Mucosa of rectum (tissue), 2 donors: ENCODE measurements around the gene GRIN2A.

ENCODE experiments used
- H3K27ac ChIP-seq, 2 donors: one replicate each; pipeline ENCODE4 v1.7.0; 2013; ENCODE audit warnings: inconsistent platforms in 2 of 2, low read depth in 2 of 2, low read length in 2 of 2
- H3K27me3 ChIP-seq, 2 donors: one replicate each; pipeline ENCODE4 v1.7.0; 2013; ENCODE audit warnings: low read length in 2 of 2; ENCODE audit not compliant: control insufficient read depth in 2 of 2, insufficient read depth in 2 of 2
- H3K36me3 ChIP-seq, 2 donors: one replicate each; pipeline ENCODE4 v1.7.0; 2013; ENCODE audit warnings: low read length in 2 of 2; ENCODE audit not compliant: control insufficient read depth in 2 of 2, insufficient read depth in 2 of 2
- H3K4me1 ChIP-seq, 2 donors: one replicate each; pipeline ENCODE4 v1.7.0; 2013; ENCODE audit warnings: low read length in 2 of 2, mild to moderate bottlenecking in 1 of 2; ENCODE audit not compliant: control insufficient read depth in 2 of 2, insufficient read depth in 2 of 2
- H3K4me3 ChIP-seq, 2 donors: one replicate each; pipeline ENCODE4 v1.7.0; 2013; ENCODE audit warnings: low read length in 2 of 2
- H3K9ac ChIP-seq, 2 donors: one replicate each; pipeline ENCODE4 v1.7.0; 2013; ENCODE audit warnings: low read length in 2 of 2, low read depth in 1 of 2, mild to moderate bottlenecking in 1 of 2
- H3K9me3 ChIP-seq, 2 donors: one replicate each; pipeline ENCODE4 v1.7.0; 2013; ENCODE audit warnings: low read length in 2 of 2; ENCODE audit not compliant: control insufficient read depth in 2 of 2
- donor health status: healthy.
- donor health status: Normal muscosa, but diverticular disease.

The GRIN2A gene

DNA sequence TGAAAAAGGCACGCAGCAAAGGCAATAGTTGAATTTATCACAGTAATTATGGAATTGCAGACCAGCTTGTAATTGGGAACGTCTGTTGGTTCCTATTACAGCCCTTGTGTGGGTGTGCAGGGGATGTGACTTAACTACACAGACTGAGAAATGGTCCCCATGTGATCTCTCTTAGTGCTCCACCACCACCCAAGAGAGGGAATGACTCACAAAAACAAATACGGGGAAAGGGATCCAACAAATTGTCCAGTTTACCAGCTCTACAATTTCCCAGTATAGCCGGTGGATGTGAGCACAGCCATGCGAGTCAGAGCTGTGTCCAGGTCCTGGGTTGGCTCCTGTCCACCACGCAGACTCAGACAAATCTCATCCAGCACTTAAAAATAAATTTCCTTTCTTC, 337.9 kb downstream of the GRIN2A start:
- Histone ChIP-seq H3K4me3 (no peak overlapping the region), H3K9ac (no peak overlapping the region), H3K27ac (no peak overlapping the region), H3K36me3 (no peaks in the 10 kb centered on the region), H3K9me3 (no peaks in the 10 kb centered on the region), H3K4me1 (no peaks in the 10 kb centered on the region), H3K27me3 (no peaks in the 10 kb centered on the region)

DNA sequence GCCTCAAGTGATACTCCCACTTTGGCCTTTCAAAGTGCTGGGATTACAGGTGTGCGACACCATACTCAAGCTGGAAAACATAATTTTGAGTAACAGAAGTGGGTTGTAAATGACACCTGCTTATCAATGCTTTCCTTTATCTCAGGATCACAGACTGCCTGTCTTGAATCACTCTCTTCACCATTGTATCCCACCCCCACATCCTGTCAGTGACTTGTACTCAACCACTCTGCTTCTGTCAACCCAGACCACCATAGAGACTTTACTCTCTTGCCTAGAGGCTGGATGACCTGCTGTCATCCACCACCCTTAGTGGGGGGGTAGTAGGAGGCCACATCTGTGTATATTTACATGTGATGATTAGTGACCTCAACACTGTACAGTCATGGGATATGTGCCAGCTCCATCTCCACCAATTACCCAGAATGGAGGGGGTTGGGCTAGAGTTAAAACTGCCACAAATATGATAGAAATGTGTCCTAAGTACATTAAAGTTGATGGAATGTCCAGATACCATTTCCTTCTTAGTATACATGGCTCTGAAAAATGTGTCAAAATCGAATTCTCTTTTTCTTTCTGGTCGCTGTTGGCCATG, 338.7 kb downstream of the GRIN2A start:
- no peak overlapping the region for H3K27ac ChIP-seq
- H3K27me3 ChIP-seq, result no peaks in the 10 kb centered on the region
- H3K36me3 ChIP-seq, result no peaks in the 10 kb centered on the region
- no peak overlapping the region for H3K4me3 ChIP-seq
- no peak overlapping the region for H3K9ac ChIP-seq
- no peaks in the 10 kb centered on the region for H3K4me1 ChIP-seq
- no peaks in the 10 kb centered on the region for H3K9me3 ChIP-seq

DNA sequence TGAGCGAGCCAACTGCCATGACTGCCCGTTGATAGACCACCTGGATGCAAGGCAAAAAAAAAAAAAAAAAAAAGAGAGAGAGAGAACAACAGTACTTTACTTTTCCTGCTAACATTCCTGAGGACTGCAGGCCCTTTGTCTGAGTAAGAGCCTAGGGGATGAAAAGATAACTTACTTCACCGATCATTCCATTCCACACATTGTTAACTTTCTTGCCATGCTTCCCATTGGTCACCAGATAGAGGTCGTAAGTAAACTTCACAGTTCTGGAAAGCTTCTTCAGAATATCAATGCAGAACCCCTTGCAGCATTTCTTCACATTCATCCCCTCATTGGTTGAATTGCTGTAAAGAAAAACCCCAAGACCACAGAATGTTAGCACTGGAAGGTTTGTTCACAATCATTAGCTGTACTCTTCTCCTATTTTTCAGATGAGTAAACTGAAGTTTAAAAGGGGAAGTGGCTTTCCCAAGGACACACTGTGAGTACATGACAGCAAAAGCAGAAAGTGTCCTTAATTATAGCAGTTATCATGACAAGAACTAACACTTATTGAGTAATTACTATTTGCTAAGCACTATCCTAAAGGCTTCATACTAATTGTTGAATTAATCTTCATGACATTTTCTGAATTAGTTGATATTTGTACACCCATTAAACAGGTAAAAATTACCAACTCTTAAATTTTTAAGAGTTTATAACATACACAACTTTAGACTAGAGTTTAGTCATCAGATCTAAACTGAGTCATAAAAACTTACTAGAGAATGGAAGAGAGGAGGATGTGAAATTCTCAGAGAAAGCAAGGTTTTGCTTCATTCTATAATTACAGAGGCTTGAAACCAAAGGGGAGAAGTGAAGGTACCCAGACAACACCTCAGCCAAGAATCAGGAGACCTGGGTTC, 341.2 kb downstream of the GRIN2A start:
- Histone ChIP-seq H3K9me3 (no peaks in the 10 kb centered on the region), H3K4me3 (no peak overlapping the region), H3K27me3 (no peaks in the 10 kb centered on the region), H3K9ac (no peak overlapping the region), H3K36me3 (no peaks in the 10 kb centered on the region), H3K27ac (no peak overlapping the region), H3K4me1 (no peaks in the 10 kb centered on the region)

- no peaks in the 10 kb centered on the region for H3K36me3 ChIP-seq
- H3K9me3 ChIP-seq, result no peaks in the 10 kb centered on the region
- H3K4me1 ChIP-seq, result no peaks in the 10 kb centered on the region
- H3K27me3 ChIP-seq, result no peaks in the 10 kb centered on the region
- H3K9ac ChIP-seq, result no peak overlapping the region
- no peak overlapping the region for H3K4me3 ChIP-seq
- no peak overlapping the region for H3K27ac ChIP-seq
These were observed 344.7 kb downstream of the GRIN2A start for GRCh38 chr16:9837481-9837880.

- Histone ChIP-seq H3K9me3 (no peaks in the 10 kb centered on the region), H3K4me1 (no peaks in the 10 kb centered on the region), H3K27ac (no peak overlapping the region), H3K27me3 (no peaks in the 10 kb centered on the region), H3K4me3 (no peak overlapping the region), H3K9ac (no peak overlapping the region), H3K36me3 (no peaks in the 10 kb centered on the region)
These were observed 346.0 kb downstream of the GRIN2A start for GRCh38 chr16:9836118-9836736.

- H3K9ac ChIP-seq, result no peak overlapping the region
These were observed 355.0 kb downstream of the GRIN2A start for GRCh38 chr16:9827062-9827752.

GRCh38 chr16:9826656-9827055, 355.6 kb downstream of the GRIN2A start:
- Histone ChIP-seq H3K9me3 (no peaks in the 10 kb centered on the region), H3K27me3 (no peaks in the 10 kb centered on the region), H3K36me3 (no peaks in the 10 kb centered on the region), H3K4me3 (no peak overlapping the region), H3K4me1 (no peaks in the 10 kb centered on the region), H3K9ac (no peak overlapping the region), H3K27ac (no peak overlapping the region)

More at GRCh38 chr16:9827062-9827752, 355.0 kb downstream of the GRIN2A start:
- no peaks in the 10 kb centered on the region for H3K36me3 ChIP-seq
- no peaks in the 10 kb centered on the region for H3K27me3 ChIP-seq
- H3K4me3 ChIP-seq, result no peak overlapping the region
- H3K4me1 ChIP-seq, result no peaks in the 10 kb centered on the region
- H3K9me3 ChIP-seq, result no peaks in the 10 kb centered on the region
- no peak overlapping the region for H3K27ac ChIP-seq

DNA sequence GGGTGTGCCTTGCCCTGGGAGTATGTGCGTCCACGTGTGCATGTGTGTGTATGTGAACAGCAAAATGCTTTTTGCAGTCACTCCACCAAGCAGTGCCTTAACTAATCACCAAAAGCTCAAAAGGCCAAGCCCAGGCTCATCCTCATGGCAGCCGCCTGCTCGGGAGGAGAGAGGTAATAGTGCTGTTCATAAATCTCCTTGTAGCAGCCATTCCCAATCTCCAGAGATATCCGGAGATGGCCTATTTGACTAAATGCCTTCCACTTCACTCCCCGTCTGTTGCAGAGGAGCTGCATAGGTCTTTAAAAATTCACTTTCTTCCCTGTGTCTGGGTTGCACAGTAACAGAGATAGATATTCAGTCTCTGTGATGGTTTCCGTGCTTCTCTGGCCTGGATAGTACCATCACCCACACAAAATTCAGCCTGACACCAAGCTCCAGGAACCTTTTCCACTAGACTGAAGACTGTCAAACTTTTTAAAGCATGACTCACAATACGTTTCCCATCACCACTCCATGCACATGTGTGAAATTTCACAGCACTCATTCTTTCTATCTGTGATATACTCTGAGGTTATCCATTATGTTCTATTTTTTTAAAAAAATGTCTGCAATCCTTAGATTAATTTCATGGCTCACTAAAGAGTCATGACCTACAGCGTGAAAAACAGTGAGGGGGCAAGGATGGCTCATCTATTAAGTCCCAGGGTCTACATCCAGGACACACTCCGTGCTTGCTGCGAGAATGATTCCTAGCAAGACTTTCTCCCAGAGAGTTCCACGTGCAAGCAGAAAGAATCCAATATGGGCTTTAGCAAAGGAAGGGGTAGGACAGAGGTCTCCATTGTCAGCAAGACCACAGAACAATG, 357.8 kb downstream of the GRIN2A start:
- Histone ChIP-seq H3K27ac (no peak overlapping the region), H3K9me3 (no peaks in the 10 kb centered on the region), H3K27me3 (no peaks in the 10 kb centered on the region), H3K9ac (no peak overlapping the region), H3K4me1 (no peaks in the 10 kb centered on the region), H3K36me3 (no peaks in the 10 kb centered on the region), H3K4me3 (no peak overlapping the region)

GRCh38 chr16:9823510-9823909, 358.7 kb downstream of the GRIN2A start:
- no peaks in the 10 kb centered on the region for H3K4me1 ChIP-seq
- H3K27ac ChIP-seq, result no peak overlapping the region
- no peak overlapping the region for H3K9ac ChIP-seq
- H3K27me3 ChIP-seq, result no peaks in the 10 kb centered on the region
- no peaks in the 10 kb centered on the region for H3K9me3 ChIP-seq
- no peak overlapping the region for H3K4me3 ChIP-seq
- no peaks in the 10 kb centered on the region for H3K36me3 ChIP-seq
